Activated CD4-positive, alpha-beta T cell treated with anti-CD3 and anti-CD28 coated beads, Interleukin-2, amount 50 U/mL, for 1 hour (primary cell): ENCODE results near the gene DLG4.
"Not testable (repeated sequence)": the region's sequence is repeated elsewhere in the genome, so short reads cannot be mapped to it uniquely, and the experiment has no call there.

Experiments used
- DNase-seq: peaks from one replicate; pipeline ENCODE4 v3.0.0-alpha.2; 2020

Gene DLG4

DNA sequence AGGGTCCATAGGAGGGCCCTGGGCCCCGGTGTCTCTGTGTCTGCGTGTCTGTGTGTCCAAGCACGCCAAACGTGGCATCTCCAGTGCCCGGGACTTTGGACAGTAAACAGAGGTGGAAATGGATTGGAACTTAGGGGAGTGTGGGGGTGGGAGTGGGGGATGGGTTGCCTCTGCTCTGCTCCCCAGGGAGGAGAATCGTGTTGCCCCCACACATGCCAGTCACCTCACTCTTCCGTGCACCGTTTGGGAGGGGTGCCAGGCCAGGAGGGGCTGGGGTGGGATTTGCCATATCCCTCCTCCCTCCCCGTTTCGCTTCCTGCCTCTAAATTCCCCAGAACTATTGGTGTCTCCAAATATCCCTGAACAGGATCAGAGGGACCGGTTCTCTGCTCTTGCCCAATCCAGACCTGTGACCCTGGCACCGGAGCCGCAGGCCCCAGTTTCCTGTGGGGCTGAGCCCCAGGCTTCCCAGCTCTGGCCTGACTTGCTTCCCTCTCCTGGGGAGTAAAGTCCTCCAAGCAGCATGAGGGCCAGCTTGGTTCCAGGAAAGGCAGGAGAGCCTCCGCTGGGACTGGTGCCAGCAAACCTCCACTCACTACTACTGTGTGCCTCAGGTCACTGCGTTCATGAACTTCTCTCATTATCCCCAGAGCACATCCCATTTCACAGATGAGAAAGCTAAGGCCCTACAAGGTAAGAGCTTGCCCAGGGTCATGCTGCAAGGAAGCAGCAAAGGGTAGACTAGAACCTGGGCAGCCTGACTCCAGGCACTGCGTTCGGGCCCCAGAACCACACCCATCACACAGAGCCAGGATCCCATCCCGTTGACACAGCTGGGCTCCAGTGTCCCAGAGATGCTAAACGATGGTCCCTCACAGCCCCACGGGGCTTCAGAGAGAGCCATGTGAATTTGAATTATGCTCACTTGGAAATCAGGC lies 40.0 kb downstream of the DLG4 start, which contains the start of gene ASGR1:
TSS of gene ASGR1 (minus strand) at position 54 of the 938 bp plus-strand sequence. CDS start 807 bp downstream, outside the sequence.
- DNase-seq, result no peak

DNA sequence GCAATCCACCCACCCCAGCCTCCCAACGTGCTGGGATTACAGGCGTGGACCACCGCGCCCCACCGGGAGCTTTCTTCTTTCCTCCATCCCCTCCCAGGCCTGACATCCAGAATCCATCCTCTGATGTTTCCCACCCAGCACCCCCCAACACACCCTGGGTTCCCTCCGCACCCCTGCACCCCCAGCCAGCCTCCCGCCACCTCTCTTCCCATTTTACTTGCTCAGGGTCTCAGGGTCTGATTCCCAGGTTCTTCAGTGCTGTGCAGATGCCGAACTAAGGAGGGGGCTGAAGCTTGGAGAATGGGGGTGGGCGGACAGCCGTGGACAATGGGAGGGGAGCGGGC lies 40.7 kb downstream of the DLG4 start:
- no peak for DNase-seq

DNA sequence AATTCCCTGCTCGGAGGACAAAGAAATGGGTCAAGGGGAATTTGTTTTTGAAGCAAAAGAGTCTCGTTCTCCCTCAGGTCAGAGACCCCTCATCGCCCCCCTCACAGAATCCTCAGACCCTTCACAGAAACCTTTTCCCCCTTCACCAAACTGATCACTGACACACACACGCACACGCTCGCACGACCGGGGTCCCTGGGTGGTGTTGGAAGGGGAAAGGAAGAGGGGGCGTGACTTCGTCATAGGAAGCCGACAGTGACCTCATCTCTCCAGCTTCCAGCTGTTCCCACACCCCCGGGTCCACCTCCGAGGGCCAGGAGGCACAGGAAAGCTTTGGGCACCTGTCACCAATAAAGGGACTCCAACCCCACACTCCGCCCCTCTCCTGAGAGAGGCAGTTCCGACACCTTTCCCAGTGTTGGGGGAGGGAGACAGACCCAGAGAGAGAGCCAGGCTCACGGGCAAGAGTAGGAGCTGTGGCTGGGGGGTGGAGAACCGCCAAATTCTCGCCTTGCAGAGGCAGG lies 41.6 kb downstream of the DLG4 start:
- no peak for DNase-seq

DNA sequence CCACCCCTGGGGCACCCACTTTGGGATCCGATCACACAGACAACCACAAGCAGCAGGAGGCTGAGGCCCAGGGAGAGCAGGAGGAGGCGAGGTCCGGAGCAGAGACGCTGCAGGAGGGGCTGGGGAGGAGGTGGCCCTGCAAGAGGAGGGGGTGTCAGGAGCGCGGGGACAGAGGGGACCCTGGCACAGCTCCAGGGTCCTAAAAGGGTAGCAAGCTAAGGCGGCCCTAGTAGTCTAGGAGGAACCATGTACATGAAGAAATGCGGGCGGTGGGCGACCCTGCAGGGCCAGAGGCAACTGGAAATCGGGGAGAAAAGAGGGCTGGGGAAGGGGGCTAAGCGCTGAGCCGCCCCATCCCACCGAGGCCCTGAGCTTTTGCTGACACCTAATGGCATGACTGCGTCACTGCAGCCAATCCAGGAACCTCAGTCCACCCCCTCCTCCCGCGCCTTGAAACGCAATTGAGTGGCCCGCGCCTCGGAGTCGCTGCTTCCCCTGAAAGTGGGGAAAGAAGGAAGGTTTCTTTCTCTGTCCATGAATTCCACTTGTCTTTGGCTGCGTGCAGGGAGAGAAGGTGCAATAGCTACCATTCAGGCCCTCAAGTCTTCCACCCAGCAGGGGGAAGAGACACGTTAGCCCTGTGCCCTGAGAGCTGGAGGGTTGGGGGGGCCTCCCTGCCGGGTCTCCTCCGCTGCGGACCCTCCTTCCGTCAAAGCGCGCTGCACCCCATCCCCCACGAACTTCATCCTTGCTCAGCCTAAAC lies 42.3 kb downstream of the DLG4 start:
- peak; percentile 65 for DNase-seq

DNA sequence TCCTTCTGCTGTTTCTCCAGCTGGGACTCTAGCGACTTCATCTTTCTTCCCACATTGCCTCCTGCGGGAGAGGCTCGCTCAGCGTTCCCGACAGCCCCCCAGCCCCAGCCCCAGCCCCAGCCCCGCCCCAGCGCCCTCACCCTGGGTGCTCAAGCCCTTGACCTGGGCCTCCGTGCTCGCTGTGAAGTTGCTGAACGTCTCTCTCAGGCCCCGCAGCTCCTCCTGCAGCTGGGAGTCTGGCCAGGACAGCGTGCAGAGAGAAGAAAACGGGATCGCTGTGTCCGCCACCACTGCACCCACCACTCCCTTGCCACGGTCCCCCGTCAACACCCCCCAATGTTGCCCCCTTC lies 42.8 kb downstream of the DLG4 start:
- no peak for DNase-seq

DNA sequence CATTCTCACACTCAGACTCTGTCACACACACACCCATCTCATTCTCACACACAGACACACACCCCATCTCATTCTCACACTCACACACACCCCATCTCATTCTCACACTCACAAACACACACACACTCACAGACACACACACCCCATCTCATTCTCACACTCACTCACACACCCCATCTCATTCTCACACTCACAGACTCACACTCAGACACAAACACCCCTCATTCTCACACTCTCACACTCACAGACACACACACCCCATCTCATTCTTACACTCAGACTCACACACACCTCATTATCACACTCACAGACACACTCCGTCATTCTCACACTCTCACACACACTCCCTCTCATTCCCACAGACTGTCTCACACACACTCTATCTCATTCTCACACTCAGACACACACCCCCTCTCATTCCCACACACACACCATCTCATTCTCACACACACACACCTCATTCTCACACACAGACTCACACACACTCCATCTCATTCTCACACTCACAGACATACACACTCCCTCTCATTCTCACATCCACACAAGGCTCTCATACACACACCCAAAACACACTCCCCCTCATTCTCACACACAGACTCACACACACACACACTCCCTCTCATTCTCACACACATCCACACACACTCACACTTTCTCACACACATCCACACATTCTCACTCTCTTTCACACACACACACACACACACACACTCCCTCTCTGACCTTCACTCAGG lies 43.4 kb downstream of the DLG4 start:
- no peak for DNase-seq

DNA sequence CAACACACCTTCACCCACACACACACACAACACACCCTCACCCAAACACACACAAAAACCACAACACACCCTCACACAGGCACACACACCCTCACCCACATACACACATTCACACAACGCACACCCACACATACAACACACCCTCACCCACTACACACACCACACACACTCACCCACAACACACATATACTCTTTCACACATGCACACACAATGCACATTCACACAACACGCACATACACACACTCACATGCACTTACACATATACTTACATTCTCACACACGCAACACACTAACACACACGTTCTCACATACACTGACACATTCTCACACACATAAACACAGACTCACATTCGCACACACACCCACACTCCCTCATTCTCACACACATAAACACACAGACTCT lies 44.3 kb downstream of the DLG4 start:
- no peak for DNase-seq

DNA sequence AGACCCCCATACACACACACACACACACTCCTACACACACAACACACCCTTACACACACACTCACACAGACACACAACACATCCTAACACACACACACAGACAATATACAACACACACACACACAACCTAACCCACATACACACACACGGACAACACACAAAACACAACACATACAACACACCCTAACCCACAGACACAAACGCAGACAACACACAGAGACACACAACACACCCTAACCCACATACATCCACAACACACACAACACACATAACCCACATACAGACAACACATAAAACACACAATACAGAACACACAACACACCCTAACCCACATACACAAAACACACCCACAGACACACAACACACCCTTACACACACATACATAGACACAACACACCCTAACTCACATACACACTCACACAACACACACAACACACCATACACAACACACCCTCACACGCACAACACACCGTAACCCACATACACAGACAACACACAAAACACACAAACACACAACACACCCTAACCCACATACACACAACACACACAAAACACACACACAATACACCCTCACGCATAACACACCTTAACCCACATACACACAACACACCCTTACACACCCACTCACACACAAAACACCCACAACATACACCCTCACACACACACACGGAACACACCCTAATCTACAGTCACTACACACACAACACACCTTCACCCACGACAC lies 44.9 kb downstream of the DLG4 start:
- no peak for DNase-seq

DNA sequence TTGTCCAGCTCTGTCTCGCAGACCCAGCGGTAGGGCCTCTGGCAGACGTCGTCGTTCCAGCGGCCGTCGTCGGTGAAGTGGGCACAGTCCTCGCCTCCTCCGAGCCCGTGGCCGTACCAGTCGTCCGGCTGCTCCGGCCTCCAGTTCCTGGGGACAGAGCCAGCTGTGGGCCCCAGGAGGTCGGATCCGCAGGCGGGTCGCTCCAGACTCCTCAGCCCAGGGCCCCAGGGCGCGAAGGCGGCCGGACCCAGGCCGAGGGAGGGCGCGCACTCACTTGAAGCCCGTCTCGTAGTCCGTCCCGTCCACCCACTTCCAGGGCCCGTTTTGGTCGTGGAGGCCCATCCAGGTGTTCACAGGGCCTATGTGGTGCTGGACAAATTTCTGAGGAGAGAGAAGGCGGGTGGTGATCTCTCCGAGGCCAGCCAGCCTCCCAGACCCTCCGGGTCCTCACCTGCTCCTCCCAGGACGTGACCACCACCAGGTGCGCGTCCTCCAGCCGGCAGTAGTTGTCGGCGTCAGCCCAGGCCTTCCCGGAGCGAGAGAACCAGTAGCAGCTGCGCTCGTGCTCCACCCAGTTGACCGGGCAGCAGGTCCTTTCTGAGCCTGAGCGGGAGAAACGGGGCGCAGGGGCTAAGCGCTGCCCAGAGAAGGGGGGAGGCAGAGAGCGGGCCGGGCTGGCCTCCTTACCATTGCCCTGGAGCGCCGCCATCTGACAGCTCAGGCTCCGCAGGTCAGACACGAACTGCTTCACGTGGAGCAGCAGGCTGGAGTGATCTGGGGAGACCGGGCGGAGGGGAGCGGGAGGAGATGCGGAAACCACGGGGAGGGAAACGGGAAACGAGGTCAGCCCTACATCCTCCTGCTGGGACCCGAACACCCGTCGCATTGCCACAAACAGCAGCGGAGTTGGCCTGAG lies 45.7 kb downstream of the DLG4 start:
- peak; percentile 43 for DNase-seq

DNA sequence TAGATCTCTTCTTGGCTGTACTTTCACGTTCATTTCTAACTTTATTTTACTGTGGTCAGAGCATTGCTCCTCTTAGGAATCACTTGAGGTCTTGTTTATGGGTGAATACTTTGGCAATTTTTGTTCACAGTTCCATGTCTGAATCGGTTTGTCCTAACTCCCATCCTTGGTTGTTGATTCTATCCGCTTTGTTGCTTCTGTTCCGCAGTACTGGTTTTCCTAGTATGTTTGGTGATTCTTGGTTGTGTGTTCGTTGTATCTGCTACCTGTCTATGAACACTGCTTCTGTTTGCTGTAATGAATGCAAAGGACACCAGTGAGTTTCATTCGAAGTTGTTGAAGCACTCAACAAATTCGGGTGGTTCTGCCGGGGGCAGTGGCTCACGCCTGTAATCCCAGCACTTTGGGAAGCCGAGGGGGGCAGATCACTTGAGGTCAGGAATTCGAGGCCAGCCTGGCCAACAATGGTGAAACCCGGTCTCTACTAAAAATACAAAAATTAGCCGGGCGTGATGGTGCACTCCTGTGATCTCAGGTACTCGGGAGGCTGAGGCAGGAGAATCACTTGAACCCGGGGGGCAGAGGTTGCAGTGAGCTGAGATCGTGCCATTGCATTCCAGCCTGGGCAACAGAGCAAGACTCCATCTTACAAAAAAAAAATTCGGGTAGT lies 47.0 kb downstream of the DLG4 start:
- not testable (repeated sequence) for DNase-seq

DNA sequence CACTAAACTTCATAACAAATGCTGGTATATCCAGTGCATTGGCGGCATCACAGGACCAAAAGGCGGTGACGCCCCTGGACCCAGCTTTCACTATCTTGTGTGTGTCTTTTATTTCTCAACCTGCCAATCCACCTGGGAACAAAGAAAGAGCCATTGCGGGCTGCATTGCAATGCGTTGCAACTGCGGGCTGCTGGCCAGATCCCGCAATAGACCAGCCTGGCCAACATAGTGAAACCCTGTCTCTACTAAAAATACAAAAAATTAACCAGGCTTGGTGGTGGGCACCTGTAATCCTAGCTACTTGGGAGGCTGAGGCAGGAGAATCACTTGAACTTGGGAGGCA lies 50.1 kb downstream of the DLG4 start:
- DNase-seq, result not testable (repeated sequence)

DNA sequence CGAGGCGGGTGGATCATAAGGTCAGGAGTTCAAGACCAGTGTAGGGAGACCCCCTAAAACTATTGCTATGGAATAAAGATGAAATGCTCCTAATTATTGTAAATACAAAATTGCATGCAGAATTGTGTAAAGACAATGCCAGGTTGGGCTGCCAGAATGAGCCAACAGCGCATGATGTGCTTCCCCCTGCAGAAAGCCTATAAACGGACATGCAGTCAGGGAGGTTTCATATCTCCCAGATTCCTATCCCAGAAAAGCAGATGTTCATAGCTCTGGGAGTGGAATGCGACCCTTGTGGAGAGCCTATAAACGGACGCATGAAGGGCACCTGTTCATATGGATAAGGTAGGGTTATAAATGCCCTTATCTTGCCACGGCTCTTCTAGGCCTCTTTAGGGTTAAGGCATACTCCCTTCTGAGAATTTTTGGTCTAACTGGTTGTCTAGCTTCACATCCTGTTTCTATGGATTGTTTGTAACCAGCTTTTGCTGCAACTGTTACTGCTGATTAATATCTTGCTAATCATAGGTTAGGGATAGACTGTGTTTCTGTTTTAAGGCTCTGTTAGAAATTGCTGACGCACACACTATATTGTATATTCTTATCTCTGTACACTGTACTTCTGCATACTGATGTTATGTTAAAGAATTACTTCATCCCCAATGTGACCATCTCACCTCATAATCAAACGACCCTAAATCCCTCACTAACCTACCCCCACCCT lies 50.6 kb downstream of the DLG4 start:
- not testable (repeated sequence) for DNase-seq

DNA sequence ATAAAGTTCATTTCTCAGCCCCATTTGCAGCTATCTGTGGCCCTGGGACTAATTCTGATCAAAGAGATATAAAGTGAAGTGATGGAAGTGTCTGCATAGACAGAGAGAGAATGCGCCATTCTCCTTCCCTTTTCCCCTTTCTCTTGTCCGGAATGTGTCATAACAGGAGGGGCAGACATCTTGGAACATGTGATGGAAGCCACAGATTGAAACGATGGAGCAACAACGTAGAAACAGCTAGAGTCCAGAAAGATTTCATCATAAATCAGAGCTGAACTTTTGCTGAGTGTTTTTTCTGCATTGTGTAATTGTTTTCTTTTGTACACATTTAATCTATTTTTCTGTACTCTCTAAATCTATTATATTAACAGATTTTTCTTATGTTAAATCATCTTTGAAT lies 51.8 kb downstream of the DLG4 start:
- DNase-seq, result no peak

DNA sequence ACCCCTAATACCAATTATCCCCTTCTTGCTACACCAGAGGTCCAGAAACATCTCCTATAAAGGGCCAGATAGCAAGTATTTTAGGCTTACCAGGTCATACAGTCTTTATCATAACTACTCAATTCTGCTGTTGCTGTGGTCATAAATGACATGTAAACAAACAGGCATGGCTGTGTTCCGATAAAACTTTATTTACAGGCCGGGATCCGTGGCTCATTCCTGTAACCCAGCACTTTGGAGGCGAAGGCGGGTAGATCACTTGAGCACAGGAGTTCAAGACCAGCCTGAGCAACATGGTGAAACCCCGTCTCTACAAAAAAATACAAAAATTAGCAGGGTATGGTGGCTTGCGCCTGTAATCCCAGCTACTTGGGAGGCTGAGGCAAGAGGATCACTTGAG lies 52.8 kb downstream of the DLG4 start:
- DNase-seq, result no peak

DNA sequence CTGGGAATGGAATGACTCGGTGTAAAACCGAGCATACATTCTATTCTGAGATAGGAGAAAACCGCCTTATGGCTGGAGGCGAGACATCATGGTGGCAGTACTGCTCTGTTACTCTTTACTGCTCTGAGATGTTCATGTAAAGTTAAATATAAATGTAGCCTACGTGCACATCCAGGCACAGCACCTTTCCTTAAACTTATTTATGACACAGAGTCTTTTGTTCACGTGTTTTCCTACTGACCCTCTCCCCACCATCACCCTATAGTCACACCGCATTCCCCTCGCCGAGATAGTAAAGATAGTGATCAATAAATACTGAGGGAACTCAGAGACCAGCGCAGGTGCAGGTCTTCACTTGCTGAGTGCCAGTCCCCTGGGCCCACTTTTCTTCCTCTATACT lies 60.1 kb downstream of the DLG4 start:
- not testable (repeated sequence) for DNase-seq

DNA sequence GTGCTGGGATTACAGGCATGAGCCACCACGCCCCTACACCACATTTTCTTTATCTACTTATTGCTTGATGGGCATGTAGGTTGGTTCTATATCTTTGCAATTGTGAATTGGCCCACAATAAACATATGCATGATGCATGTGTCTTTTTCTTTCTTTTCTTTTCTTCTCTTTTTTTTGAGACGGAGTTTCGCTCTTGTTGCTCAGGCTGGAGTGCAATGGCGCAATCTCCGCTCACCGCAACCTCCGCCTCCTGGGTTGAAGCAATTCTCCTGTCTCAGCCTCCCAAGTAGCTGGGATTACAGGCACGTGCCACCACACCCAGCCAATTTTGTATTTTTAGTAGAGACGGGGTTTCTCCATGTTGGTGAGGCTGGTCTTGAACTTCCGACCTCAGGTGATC lies 61.2 kb downstream of the DLG4 start:
- not testable (repeated sequence) for DNase-seq

DNA sequence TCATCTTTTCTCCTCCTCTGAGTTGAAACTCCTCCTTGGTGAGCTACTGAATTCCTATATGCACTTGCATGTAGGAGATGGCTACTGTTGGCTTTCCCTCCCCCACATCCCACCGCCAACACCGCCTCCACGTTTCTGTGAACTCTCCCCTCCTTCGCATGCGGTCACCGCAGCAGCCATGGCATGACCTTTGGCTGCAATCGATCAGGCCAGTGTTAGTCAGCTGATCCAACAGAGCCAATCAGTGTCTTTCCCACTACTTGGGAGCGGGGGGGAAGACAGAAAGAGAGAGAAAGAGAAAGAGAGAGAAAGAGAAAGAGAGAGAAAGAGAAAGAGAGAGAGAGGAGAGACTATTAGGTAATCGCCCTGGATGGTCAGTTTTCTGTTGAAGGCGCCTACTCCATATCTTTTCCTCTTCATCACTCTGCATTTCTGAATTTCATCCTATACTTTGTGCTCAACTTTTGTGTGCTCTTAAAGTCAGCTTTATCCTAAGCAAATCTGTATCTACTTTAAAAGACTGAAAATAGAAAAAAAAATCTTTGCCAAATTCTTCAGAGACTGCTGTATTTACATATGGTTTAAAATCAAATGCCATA lies 63.2 kb downstream of the DLG4 start:
- DNase-seq, result no peak

DNA sequence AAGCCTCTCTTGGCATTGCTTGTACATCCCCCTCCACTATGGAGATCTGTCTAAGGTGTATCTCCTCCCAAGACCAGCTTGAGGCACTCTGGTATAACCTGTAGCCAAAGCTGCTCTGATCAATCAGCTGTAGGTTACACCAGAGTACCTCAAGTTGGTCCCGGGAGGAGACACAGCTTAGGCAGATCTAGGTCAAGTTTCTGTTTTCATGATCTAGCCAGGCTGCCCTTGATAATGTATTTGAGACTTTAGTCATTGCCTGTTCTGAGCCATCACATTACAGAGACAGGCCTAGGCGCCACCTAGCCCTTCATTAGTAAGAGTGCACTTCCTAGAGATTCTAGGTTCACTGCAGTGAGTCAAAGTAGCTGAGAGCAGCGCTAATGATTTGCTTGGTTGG lies 71.9 kb downstream of the DLG4 start:
- no peak for DNase-seq

DNA sequence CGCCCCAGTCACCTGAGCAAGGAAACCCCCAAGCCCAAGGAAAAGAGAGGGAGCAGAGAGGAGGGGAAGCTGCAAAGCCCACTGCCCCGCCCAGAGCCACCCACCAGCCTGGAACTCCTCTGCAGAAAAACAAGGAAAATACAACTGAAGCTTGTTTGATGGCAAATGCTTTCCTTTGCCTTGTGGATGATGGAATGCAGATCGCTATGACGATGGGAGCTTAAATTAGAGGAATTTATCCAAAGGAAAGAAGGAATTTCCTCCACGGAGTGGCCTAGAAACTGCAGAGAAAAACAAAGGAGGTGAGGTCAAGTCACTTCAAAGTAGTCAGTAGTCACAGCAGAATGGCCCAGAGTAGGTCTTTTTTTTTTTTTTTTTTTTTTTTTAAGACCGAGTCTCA lies 73.5 kb downstream of the DLG4 start:
- DNase-seq, result no peak

DNA sequence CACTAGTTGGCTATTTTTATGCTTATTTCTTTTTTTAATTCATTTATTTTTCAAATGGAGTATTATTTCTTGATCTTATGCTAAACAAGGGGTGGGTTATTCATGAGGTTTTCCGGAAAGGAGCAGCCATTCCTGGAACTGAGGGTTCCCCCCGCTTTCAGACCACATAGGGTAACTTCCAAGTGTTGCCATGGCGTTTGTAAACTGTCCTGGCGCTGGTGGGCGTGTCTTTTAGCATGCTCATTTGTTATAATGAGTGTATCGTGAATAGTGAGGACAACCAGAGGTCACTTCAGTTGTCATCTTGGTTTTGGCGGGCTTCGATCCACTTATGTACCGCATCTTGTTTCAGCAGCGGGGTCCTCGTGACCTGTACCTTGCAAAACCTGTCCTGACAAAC lies 75.4 kb downstream of the DLG4 start:
- DNase-seq, result no peak
